Prostate gland (tissue), 2 donors: ENCODE measurements around the gene TUBGCP2.

Experiments used
- CTCF ChIP-seq, 4 experiments: fragments of 200-600 bp in 2 of 4; fragments of 450-650 bp in 2 of 4; sonication (generic) in 2 of 4; IDR thresholded peaks; 1 replicate in 3 of 4; 2 replicates in 1 of 4; pipeline ENCODE4 v1.5.1; 2016 to 2019; ENCODE audit warnings: antibody characterized with exemption in 4 of 4, mild to moderate bottlenecking in 2 of 4, moderate library complexity in 2 of 4
- POLR2A ChIP-seq: fragments of 450-650 bp; IDR thresholded peaks from one replicate; pipeline ENCODE4 v1.6.1; 2016; ENCODE audit warnings: antibody characterized with exemption, mild to moderate bottlenecking

GRCh38 chr10:133279326-133280226 is 29.1 kb downstream of the TUBGCP2 start:
- TF ChIP-seq POLR2A (no peak), CTCF (IDR thresholded peaks at IDR 0.05) (no peak)
